ENCODE measurements around the gene CSRP3.

The CSRP3 gene

DNA sequence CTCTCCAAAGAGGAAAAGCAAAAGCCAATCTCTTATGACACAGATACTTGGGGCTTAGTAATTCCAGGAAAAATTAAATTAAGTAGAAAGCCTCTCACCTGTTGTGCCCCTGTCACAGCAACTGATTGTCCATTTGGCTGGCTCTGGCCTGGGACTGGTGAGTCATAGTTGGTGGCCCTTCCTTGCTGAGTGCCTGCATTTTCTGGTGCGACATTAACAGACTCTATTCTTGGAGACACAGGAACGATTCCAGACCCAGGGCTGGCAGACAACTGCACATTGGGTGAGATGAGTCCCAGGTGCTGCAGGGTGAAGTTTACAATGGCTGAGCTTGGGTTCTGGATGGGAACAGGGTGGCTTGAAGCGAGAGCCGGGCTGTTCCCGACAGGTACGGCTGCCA, 23.3 kb upstream of the CSRP3 start:
- DNase-seq, result no peak

DNA sequence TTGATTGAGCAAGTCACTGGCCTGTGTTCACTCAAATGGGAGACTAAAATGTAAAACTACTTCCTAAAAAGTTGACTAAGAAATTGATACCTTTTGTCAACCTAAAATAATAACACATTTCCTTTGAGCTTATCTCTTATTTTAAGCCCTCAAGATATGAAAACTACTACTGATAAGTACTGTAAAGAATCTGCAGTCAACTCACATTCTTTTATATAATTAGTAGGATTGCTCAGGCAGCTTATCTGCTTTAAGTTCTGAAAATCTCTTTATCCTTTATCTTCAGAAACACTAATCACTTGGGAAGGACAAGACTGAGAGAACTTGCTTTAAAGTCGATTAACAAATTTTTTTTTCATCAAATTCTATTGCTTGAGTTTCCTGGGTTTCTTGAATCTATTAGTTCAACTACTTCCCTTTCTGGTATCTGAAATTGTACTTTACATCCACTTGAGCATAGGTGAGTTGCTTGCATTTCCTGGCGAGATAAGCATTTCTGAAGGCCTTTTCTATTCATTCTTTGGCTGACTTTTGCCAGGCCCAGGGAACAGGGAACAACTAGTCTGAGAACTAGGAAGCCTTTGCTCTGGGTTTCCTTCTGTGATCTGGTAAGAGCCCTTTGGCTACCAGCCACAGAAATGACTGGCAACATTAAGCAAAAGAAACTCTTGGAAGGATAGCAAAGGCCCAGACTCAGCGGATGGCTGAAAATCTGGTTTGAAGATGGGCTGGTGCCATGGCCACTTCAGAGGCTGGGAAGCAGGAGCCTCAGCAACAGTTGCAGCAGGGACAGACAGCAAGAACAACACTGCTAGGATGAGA, 19.3 kb upstream of the CSRP3 start:
- no peak for DNase-seq

DNA sequence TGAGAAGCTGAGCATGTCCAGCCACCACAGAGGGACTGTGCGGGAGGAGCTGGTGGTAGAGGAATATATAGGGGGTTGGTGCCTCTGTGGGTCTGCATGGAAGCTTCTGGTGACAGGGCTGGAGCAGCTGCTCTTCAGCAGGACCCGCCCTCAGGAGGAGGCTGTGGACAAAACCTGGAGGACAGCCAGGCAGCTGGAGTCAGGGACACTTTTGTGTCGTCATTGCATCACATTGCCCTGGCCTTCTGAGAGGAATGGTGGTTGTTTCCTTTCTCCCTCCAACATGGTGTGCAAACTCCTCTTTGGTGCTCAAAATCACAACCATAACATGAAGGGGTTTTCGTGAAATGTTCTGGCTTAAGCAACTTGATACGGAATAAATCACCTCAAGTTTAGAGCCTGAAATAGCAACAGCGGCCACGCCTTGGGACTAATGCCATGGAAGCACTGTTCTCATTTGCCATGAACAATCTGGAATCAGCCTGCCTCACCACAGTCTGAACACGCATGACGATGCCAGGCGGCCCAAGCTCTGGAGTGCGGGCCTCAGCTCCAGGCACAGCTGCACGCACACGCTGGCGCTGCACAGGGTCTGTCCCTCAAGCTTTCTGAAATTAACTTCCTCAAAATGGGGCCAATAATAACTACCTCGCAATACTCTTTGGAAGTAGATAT, 17.1 kb upstream of the CSRP3 start:
- no peak for DNase-seq

DNA sequence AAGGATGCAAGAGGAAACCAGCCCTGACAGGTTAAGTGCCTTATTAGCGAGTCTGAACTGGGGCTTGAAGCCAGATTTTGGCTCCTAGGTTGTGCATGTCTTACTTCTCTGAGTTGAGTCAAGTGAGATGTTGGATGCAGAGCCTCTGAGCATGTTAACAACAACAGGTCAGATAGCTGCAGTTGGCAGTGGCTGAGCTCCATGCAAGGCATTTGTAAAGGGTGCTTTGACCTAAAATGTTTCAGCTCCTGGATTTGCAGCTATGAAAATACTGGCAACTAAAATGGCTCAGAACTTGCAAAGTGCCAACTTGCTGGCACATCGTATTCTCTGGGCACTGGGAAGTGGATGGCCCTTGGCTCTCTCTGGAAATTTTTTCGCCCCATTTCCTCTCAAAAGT, 16.4 kb upstream of the CSRP3 start:
- DNase-seq, result no peak

DNA sequence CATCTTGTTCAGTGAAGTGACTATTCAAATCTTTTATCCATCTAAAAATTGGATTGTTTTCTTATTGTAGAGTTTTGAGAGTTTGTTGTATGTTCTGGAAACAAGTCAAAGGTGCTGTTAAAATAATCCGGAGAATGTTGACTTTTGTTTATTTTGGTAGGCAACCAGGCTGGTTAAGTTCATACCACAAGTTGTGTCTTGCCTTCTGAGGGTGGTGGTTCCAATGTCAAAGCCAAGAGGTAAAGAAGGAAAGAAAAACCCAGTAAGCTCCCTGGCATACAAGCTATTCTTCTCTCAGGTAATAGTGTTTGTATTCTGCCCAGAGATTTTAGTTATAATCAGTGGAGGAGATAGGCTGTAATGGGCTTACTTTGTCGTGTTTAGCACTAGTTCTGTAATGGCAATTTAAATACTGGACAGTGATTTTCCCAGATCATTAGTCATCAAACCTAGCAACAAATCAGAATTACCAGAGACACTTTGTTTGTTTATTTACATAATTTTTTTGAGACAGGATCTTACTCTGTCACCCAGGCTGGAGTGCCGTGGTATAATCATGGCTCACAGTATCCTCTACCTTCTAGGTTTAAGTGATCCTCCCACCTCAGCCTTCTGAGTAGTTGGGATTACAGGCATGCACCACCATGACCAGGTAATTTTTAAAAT, 15.1 kb upstream of the CSRP3 start:
- DNase-seq, result no peak

DNA sequence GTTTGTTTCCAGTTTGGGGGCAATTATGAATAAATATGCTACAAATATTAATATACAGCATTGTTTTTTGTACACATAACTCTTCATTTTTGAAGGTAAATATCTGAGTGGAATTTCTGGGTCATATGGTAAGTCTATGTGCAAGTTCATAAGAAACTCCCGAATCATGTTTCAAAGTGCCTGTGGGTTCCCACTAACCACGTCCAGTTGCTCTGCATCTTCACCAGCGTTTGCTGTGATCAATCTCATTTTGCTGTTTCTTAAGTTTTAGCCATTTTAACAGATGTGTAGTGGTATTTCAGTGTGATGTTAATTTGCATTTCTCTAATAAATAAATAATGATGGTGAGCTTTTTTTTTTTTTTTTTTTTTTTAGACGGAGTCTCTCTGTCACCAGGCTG, 14.2 kb upstream of the CSRP3 start:
- DNase-seq, result no peak

DNA sequence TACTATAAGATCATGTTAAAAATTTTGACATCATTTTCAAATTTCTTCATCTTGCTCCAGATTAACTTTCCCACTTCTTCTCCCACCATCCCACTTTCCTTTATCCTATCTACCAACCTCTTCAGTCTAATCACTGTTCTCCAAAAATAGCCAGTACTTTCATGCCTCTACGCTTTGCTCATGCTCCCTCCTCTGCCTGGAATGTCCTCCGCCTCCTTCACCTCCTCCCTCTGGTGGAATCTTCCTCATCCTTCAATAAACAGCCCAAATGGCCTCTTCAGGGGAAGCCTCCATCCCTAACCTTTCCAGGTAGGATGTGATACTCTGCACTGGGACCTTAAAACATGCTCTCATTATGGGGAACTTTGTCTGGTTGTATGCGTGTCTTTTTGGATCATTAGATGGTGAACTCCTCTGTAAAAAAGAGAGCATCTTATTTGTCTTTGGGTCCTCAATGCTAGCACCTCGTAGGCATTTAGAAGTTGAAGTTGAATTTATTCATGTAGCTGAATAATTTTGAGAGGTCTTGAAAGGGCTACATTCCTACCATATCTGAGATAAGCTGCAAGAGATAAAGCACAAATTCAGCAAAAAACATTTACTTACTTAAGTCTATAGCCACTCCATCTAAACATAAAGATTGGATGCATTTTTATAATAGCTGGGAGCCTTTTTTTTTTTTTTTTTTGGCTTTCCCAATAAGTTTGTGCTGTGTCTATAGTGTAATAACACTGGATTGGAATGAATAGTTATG, 8.0 kb upstream of the CSRP3 start:
- no peak for DNase-seq

DNA sequence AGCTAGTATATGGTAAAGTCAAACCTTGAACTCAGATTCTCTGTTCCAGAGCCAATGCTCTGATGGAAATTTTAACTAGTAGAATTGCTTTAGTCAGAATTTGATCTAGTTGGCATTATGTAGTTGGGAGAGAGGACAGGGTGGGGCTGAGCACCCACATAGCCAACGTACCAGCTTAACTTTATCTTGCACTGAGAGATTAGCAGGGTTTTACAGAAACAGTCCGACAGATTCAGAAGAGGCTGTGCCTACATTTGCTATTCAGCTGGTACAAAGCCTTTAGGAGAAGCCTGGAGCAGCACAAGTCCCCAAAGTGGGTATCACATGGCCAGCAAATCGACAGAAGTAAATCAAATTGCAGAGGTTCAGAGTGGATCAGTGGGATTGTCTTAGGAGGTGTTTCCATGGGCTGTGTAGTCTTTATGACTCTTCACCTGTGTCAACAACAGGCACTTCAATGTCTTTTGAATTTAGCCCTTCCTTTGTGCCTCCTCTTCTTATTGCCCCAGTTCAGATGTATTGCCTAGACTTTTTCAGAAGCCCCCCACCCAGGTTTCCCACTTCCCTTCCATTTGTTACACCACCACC, 7.3 kb upstream of the CSRP3 start:
- DNase-seq, result no peak

DNA sequence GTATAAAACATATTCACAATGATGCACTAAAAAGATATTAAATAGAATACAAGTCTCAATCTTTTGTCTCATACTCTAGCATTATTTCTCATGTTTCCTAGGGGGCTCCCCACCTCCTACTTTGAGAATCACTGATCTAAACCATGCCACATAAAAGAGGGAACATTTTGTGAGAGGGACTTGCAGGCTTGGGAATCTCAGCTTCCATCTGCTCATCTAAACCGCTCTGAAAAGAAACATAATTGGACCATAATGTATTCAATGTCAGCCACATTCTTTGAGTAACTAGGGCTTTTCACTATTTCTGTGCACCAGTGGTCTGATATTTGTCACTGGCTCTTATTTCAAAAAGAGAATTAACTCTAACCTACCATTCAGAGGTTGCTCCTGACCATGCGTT, 6.4 kb upstream of the CSRP3 start:
- no peak for DNase-seq

DNA sequence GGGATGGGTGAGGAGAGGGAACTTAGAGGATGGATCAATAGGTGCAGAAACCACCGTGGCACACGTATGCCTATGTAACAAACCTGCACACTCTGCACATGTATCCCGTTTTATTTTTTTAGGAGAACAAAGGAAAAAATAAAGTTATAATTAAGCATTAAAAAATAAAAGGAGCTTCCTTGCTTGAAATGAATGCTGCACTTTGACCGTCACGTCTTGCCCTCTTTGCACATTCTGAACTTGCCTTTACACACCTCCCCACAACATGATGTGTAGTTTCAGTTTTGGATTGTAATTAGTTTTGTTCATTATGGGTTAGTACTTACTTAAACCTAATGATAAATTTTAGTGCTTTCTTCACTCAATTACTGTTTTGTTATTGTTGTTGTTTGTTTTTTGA, 3.1 kb upstream of the CSRP3 start:
- no peak for DNase-seq

DNA sequence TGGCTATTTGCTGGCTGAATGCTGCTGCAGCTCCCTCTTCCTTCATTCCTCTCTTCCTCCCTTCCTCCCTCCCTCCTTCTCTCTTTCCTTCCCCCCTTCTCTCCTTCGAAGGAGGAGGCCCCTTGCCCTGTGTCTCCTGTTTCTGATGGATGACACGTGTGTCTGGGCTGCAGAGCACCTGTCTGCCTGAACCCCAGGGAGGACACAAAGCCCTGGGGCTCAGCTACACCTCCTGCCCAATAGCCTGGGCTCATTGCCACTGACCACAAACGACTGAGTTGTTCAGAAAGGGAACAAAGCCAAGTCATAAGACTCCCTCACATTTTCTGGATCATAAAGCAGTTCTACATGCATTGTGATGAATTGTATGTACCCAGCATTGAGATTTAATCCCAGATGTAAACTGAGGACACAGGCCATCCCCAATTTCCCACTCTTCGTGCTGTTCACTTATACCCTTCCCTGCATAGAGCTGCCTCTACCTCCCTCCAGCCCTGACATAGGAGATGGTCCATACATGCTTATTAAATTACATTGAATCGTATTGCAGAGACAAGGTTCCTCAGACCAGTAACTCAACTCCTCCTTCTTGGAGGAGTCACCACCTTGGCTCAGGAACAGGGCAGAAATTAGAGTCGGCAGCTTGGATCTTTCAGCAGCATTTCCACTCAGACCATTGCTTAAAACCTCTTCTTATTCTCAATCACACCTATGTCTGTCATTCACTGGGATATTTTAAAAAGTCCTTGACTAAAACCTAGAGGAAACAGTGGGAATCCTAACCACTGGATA, 1.2 kb downstream of the CSRP3 start:
- no peak for DNase-seq

DNA sequence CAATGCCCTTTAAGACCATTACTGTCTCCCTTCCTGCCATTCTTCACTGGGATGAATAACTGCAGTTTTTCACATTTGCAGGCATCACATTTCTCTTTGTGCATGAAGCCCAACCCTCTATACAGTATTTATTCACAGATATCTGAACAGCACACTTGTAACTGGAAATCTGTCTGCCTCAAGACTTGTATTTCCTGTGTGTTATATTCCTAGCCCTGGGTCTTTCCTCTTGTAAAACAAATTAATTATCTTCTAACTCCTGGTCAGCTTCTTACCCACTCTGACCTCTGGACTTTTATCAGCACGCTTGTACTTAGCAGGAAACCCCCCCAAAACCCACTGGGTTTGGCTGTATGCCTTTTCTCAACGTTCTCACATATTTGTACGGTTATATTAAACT, 2.0 kb downstream of the CSRP3 start:
- DNase-seq, result no peak

DNA sequence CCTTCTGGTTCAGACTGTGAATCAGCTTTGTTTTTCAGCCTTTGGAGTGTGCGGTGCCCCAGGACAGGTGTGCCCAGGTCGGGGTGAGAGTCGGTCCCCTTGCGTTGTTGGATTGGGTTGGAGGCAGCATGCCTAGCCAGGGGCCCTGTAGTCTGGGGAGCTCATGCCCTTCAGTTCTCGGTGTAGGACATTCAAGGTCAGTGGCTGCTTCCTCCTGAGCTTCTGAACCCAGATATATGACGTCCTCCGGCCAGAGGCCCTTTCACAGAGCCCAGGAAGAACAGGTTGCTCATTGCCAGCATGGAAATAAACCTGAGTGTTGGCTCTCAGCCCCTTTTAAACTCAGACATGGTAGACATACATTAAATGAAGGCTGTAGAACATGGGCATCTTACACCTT, 2.7 kb downstream of the CSRP3 start:
- DNase-seq, result no peak

DNA sequence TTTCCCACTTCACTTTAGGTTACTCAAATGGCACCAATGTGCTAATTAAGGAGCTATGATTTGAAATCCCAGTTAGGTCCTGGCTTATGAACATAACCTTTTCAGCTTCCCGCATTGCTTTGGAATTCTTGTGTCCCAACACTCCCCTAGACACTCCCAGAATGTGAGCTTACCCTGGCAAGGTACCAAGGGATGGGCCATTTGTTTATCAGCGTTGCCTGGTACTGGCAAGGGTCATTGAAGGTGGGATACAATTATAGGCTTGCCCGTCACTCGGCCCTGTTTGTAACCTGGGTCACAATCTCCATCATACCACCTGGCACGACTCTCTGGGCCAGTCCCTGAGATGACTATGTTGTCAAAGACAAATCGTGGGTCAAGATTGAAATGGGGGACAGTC, 5.4 kb downstream of the CSRP3 start:
- no peak for DNase-seq

DNA sequence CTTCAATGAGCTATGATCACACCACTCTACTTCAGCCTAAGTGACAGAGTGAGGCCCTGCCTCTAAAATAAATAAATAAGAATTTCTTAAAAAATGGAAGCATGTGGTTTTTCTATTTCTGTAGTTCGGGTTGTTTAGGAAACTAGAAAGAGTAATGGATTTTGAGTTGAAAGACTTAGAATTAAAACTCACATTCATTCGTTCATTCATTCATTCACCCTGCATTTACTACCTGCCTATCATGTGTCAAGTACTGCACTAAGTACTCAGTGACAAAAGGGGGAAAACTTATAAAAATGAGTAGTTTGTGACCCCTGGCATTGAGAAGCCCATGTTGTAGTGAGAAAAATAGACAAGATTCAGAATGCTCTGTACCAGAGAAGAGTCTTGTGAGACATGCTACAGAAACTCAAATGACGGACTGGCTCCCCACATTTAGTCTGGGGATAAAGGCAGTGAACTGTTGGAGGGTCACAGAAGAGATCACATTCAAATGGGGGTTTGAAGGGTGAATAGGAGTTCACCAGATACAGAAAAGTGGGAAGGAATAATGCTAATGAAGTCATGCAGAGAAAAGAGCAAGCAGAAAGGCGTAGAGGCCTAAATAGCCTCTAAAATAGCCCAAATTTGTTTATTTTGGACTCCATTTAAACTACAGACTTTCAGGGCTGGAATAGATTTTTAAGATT, 7.0 kb downstream of the CSRP3 start:
- no peak for DNase-seq

DNA sequence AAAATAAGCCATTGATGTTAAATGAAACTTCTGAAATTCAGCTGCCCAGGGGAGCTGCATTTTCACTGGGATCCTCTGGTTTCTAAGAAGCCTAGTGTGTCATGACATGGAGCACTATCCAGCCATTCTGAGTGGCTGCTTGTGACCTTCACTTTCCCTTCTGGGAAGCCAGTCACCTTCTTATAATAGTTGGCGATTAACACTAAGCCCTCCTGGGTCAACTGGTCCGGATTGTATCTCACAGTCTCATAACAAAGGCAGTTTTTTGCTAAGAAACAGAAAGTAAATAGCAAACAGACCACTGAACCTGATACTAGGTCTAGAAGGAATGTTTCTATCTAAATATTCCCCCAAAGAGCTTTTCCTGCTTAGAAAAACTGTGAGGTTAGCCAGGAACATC, 7.9 kb downstream of the CSRP3 start:
- no peak for DNase-seq

DNA sequence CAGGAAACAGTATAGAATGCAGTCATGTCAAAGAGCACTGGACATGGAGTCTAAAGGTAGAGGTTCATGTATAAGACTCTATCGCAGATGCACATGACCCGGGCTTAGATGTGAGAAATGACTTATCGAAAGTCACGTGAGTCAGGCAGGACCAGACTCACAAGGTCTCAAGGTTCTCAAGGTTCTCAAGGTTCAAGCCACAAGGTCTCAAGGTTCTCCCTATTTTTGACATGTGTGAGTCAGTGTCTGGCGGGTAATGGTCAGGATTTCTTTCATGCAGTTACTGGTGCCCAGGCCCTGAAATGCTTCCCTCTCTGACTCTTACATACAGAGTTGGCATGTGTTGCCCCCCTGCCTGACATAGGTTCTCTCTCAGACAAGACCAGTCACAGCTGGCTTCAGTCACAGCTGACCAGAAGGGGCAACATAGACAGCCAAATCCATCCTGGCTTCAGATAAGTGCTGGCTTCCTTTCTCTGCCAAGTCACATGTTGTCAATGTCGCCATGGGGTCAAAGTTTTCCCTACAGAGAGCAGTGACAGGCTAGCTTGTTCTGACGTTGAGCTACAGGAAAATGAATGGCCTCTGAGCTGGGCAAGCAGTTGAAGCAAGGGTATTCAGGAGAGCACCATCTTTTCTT, 10.1 kb downstream of the CSRP3 start:
- DNase-seq, result no peak

DNA sequence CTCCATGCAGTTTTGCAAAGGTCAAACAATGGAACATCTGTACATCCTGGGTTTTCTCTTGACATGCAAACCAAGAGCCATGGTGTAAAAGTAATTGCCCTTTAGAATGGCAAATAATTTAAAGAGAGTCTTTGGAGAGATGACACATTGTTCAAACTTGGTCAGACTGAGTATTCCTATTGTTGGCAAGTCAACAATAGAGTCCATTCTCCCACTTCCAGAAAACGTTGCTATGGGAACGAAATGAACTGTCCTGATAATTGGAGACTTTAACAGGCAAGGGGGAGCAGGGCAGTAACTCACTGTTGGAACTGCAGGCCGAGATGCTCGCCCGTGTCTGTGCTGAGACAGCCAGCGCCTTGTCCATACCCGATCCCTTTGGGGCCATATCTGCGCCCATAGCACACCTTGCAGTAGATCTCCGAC, 13.9 kb downstream of the CSRP3 start:
- DNase-seq, result no peak

DNA sequence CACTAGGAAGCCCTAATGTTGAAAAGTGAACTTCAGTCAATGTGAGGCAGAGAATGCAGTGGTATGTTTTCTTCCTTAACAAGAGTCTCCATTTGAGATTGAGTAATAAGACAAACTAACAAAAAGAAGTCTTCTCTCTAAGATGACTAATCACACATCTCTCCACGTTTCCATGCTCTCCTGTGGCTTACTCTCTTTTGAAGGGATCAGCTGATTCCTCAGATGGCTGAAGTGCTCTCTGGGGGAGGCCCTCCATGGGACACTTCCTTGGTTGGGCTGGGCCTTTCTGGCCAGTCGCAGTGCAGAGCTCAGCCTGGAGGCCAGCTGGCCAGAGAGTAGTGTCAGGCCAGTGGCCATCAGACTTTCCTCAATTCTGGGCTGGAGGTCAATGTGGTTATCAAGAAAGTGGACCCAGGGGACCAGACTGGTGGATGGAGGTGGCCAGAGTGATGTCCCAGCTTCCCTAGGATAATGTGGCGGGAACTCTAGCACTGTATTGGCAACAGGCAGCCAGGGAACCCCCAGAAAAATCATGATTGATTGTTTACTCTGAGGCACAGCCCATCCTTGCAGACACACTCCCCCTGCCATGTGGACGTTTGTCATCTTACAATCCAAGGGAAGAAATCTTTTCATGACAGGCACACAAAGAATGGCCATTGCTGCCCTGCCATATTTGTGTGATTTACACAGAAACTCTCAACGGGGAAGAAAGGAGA, 14.5 kb downstream of the CSRP3 start:
- DNase-seq, result no peak

DNA sequence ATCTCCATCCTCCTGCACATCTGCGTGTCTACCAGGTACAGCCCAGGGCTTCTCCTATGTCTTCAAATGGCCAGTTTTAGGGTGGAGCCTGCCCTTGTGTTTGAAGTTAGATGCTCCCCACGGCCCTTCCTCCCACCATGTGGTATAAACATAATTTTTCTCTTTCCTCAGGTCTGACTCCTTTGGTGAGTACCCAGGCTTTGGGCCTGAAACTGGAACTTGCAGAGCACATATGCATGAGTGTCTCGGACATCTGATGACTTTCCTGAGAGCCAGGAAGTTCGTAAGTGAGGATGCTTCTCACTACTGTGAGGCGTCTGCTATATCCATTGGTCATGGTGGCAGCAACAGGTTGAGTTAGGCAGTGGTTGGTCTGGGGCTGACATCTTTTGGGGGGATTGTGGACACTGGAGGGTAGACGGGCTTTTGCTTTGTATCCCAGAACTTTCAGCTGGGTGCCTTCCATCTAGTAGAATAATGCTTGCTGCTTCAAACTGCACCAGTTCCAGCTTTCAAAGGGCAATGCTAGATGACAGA, 16.2 kb downstream of the CSRP3 start:
- DNase-seq, result no peak

Measured in inflammatory macrophage treated with lipopolysaccharide for 4 hours (primary cell).